ENCODE measurements around the gene ESYT2. TPM values are rescaled to one million over a fixed set of nuclear protein-coding genes. Genes with fewer than 3 reads are reported as not detected.

ESYT2 gene
- polyA plus RNA-seq, 1 of the 3 experiments (the other 2 are of a cell fraction) = 34.2 TPM

DNA sequence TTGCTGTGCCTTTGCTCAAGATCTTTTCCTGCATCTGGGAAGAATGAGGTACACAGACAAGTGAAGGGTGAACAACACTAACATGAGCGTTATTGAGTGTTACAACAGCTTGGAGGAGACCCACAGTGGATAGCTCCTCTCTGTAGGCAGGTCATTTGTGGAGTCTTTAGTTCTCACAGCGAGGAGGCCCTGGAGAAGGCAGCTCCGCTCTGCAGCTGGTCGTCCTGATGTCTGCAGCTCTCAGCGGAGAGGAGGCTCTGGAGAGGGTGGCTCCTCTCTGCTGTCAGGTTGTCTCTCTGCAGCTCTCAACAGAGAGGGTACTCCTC lies 20.1 kb upstream of the ESYT2 start:
- no peak for DNase-seq
- Histone ChIP-seq H3K4me1 (ENCODE audit: control insufficient read depth in 1 of 2, insufficient read depth in 2 of 2, low read depth in 1 of 2, low read length in 1 of 2) (no peaks in the 10 kb centered on the region), H3K4me3 (ENCODE audit: low read depth in 2 of 2, low read length in 1 of 2) (no peak overlapping the region), H4K20me1 (ENCODE audit: insufficient read depth) (no peaks in the 10 kb centered on the region), H3K9me2 (no peaks in the 10 kb centered on the region), H3K79me2 (ENCODE audit: insufficient read depth) (no peaks in the 10 kb centered on the region), H3F3A (replicated peaks; ENCODE audit: insufficient read depth) (no peaks in the 10 kb centered on the region), H3K27me3 (ENCODE audit: insufficient read depth) (no peaks in the 10 kb centered on the region), H3K9me3 (peaks cover 11% of the 10 kb centered on the region; the same call in 1 of the 2 replicates), H3K27ac (ENCODE audit: low read depth in 2 of 2, low read length in 1 of 2) (no peak overlapping the region), H3K4me2 (no peak overlapping the region), H3K36me3 (replicated peaks in 1 of 2; ENCODE audit: control insufficient read depth in 1 of 2, insufficient read depth in 2 of 2, low read length in 1 of 2) (no peaks in the 10 kb centered on the region), H2AFZ (ENCODE audit: low read depth) (no peak overlapping the region), H3K9ac (no peak overlapping the region)
- CTCF ChIA-PET = interaction anchor here (0.9 kb wide), 1 partner anchor 17 kb away, joined by 3 read pairs; no protein-coding TSS in a partner anchor
- 43% methylated on average over 5 of the region's 5 CpGs for WGBS (ENCODE audit: low lambda C conversion rate)
- POLR2A ChIA-PET = no interaction called here
- TF ChIP-seq MXI1 (IDR thresholded peaks at IDR 0.05; ENCODE audit: low read depth, low read length) = no peak
- TF ChIP-seq MAX (IDR thresholded peaks at IDR 0.05; ENCODE audit: low read depth) = no peak
- no peak for TF ChIP-seq FOSL2 (IDR thresholded peaks at IDR 0.05; ENCODE audit: borderline replicate concordance, low read depth)
- TF ChIP-seq REST (IDR thresholded peaks at IDR 0.05; ENCODE audit: low read depth, low read length) = no peak
- no peak for TF ChIP-seq YY1 (IDR thresholded peaks at IDR 0.05; ENCODE audit: low read depth)
- TF ChIP-seq EP300 (IDR thresholded peaks at IDR 0.05; ENCODE audit: borderline replicate concordance in 1 of 2, low read depth in 1 of 2, low read length in 1 of 2) = no peak
- no peak for TF ChIP-seq GABPA (IDR thresholded peaks at IDR 0.05; ENCODE audit: low read depth)
- TF ChIP-seq SIN3A (IDR thresholded peaks at IDR 0.05; ENCODE audit: borderline replicate concordance, low read depth, low read length) = no peak
- TF ChIP-seq USF1 (IDR thresholded peaks at IDR 0.05; ENCODE audit: borderline replicate concordance, low read depth) = no peak
- TF ChIP-seq ELF1 (IDR thresholded peaks at IDR 0.05) = no peak
- TF ChIP-seq NRF1 (IDR thresholded peaks at IDR 0.05; ENCODE audit: low read depth, low read length) = no peak

- H3K9ac ChIP-seq = no peak overlapping the region
- H3K4me2 ChIP-seq = no peak overlapping the region
These were observed 18.1 kb upstream of the ESYT2 start for GRCh38 chr7:158847451-158847866.

More at GRCh38 chr7:158847451-158847866, 18.1 kb upstream of the ESYT2 start:
- POLR2A ChIA-PET = interaction anchor here (0.6 kb wide), 1 partner anchor 60 kb away, joined by 3 read pairs; no protein-coding TSS in a partner anchor
- H3K4me3 ChIP-seq (ENCODE audit: low read depth in 2 of 2, low read length in 1 of 2) = no peak overlapping the region
- no peaks in the 10 kb centered on the region for H3K36me3 ChIP-seq (replicated peaks in 1 of 2; ENCODE audit: control insufficient read depth in 1 of 2, insufficient read depth in 2 of 2, low read length in 1 of 2)
- no peak for TF ChIP-seq TEAD4 (IDR thresholded peaks at IDR 0.05; ENCODE audit: borderline replicate concordance, insufficient read depth)
- TF ChIP-seq POLR2AphosphoS5 (IDR thresholded peaks at IDR 0.05; ENCODE audit: low read depth, low read length) = no peak
- TF ChIP-seq RAD21 (IDR thresholded peaks at IDR 0.05; ENCODE audit: low read length) = no peak
- TF ChIP-seq ZBTB33 (IDR thresholded peaks at IDR 0.05; ENCODE audit: borderline replicate concordance, low read depth) = no peak
- no peak for TF ChIP-seq RXRA (IDR thresholded peaks at IDR 0.05; ENCODE audit: borderline replicate concordance, low read depth)
- no peak for TF ChIP-seq USF1 (IDR thresholded peaks at IDR 0.05; ENCODE audit: borderline replicate concordance, low read depth)
- no peak for TF ChIP-seq NRF1 (IDR thresholded peaks at IDR 0.05; ENCODE audit: low read depth, low read length)
- no peak for TF ChIP-seq EZH2phosphoT487 (IDR thresholded peaks at IDR 0.05; ENCODE audit: borderline replicate concordance, low read depth)
- TF ChIP-seq ELF1 (IDR thresholded peaks at IDR 0.05) = no peak
- no peaks in the 10 kb centered on the region for H4K20me1 ChIP-seq (ENCODE audit: insufficient read depth)
- H3K9me2 ChIP-seq = no peaks in the 10 kb centered on the region
- no peaks in the 10 kb centered on the region for H3K27me3 ChIP-seq (ENCODE audit: insufficient read depth)
- H3K4me1 ChIP-seq (ENCODE audit: control insufficient read depth in 1 of 2, insufficient read depth in 2 of 2, low read depth in 1 of 2, low read length in 1 of 2) = no peaks in the 10 kb centered on the region
- H3K9me3 ChIP-seq = peaks cover 11% of the 10 kb centered on the region; the same call in 1 of the 2 replicates
- DNase-seq = no peak
- H3F3A ChIP-seq (replicated peaks; ENCODE audit: insufficient read depth) = no peaks in the 10 kb centered on the region
- CTCF ChIA-PET = interaction anchor here (0.8 to 1.4 kb wide), 2 partner anchors 9 to 10 kb away, joined by 4 to 7 read pairs; partner anchors contain the start of gene DYNC2I1
- no peaks in the 10 kb centered on the region for H3K79me2 ChIP-seq (ENCODE audit: insufficient read depth)
- H3K27ac ChIP-seq (ENCODE audit: low read depth in 2 of 2, low read length in 1 of 2) = no peak overlapping the region
- WGBS (ENCODE audit: low lambda C conversion rate) = 40% methylated on average over 1 of the region's 1 CpG
- no peak overlapping the region for H2AFZ ChIP-seq (ENCODE audit: low read depth)

Data from SK-N-SH (cell line).